ENCODE measurements around the gene SLC25A40. TPM values are rescaled to one million over a fixed set of nuclear protein-coding genes. Genes with fewer than 3 reads are reported as not detected.

Gene SLC25A40
- total and polyA plus RNA-seq, 2 of the 13 experiments (the other 11 are each of a cell fraction or from before 2014, with no cell fraction given) = 12.9 to 13.6 TPM

GRCh38 chr7:87876869-87877234 is 692 bp upstream of the SLC25A40 start (continued):
- TF ChIP-seq KMT2A (CRISPR knock-in tag; IDR thresholded peaks at IDR 0.05) (peak; percentile 83), TARDBP (CRISPR knock-in tag; IDR thresholded peaks at IDR 0.05) (no peak), ZNF432 (CRISPR knock-in tag; IDR thresholded peaks at IDR 0.05; ENCODE audit: borderline replicate concordance) (no peak), ZNF446 (CRISPR knock-in tag; IDR thresholded peaks at IDR 0.05) (no peak), FOXP1 (IDR thresholded peaks at IDR 0.05) (no peak), FOXP1 (CRISPR knock-in tag; IDR thresholded peaks at IDR 0.05) (no peak), ZSCAN29 (CRISPR knock-in tag; conservative IDR thresholded peaks at IDR 0.05) (no peak), AHDC1 (CRISPR knock-in tag; IDR thresholded peaks at IDR 0.05; ENCODE audit: borderline replicate concordance) (0 out of 2 replicates have a peak, but pooled peaks have one; percentile 13), SNAPC4 (CRISPR knock-in tag; IDR thresholded peaks at IDR 0.05) (no peak), SAP130 (CRISPR knock-in tag; IDR thresholded peaks at IDR 0.05; ENCODE audit: low read depth) (no peak; the same call in 1 of the 2 replicates), TFE3 (CRISPR knock-in tag; IDR thresholded peaks at IDR 0.05) (no peak), KDM2A (CRISPR knock-in tag; IDR thresholded peaks at IDR 0.05; ENCODE audit: borderline replicate concordance, low read depth) (peak; percentile 62; the same call in 1 of the 2 replicates), ZFY (CRISPR knock-in tag; IDR thresholded peaks at IDR 0.05) (no peak)
- TF ChIP-seq, protein P1, sequence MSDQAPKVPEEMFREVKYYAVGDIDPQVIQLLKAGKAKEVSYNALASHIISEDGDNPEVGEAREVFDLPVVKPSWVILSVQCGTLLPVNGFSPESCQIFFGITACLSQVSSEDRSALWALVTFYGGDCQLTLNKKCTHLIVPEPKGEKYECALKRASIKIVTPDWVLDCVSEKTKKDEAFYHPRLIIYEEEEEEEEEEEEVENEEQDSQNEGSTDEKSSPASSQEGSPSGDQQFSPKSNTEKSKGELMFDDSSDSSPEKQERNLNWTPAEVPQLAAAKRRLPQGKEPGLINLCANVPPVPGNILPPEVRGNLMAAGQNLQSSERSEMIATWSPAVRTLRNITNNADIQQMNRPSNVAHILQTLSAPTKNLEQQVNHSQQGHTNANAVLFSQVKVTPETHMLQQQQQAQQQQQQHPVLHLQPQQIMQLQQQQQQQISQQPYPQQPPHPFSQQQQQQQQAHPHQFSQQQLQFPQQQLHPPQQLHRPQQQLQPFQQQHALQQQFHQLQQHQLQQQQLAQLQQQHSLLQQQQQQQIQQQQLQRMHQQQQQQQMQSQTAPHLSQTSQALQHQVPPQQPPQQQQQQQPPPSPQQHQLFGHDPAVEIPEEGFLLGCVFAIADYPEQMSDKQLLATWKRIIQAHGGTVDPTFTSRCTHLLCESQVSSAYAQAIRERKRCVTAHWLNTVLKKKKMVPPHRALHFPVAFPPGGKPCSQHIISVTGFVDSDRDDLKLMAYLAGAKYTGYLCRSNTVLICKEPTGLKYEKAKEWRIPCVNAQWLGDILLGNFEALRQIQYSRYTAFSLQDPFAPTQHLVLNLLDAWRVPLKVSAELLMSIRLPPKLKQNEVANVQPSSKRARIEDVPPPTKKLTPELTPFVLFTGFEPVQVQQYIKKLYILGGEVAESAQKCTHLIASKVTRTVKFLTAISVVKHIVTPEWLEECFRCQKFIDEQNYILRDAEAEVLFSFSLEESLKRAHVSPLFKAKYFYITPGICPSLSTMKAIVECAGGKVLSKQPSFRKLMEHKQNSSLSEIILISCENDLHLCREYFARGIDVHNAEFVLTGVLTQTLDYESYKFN (CRISPR knock-in tag; conservative IDR thresholded peaks at IDR 0.05) = no peak

Measured in HepG2 (cell line).